Bronchial epithelial cell (primary cell): Measurements from ENCODE around the gene NDNF. TPM values are rescaled to one million over a fixed set of nuclear protein-coding genes. Genes with fewer than 3 reads are reported as not detected.

Experiments used
- DNase-seq: peaks from one replicate; pipeline ENCODE4 v3.0.0-alpha.2; 2010; ENCODE audit warnings: low read depth
- FAIRE-seq: peaks from 2 replicates; lab custom pipeline; 2011; peaks lifted over from hg19 to GRCh38; lab: Jason Lieb, UNC
- H3K27me3 ChIP-seq: 2 replicates; pipeline ENCODE4 v1.5.1; 2011; ENCODE audit warnings: low read length; ENCODE audit not compliant: control insufficient read depth, insufficient read depth
- H3K36me3 ChIP-seq: 2 replicates; pipeline ENCODE4 v1.5.1; 2011; ENCODE audit warnings: low read length; ENCODE audit not compliant: control insufficient read depth, insufficient read depth
- H3K4me3 ChIP-seq: 2 replicates; pipeline ENCODE4 v1.5.1; 2011; ENCODE audit warnings: mild to moderate bottlenecking, low read depth, low read length, control low read depth
- CTCF ChIP-seq: IDR thresholded peaks from 2 replicates; pipeline ENCODE4 v1.5.1; 2011; ENCODE audit warnings: mild to moderate bottlenecking, moderate library complexity, low read length, control low read depth, inconsistent platforms; ENCODE audit not compliant: insufficient read depth, severe bottlenecking
- total RNA-seq: library from RNA; depleted of rRNA; stranded (reverse); fragments of >200 nt; gene quantifications from 2 replicates; pipeline ENCODE4 v1.2.1, GENCODE V29; 2014

The NDNF gene
- not detected in 2 replicates for total RNA-seq

GRCh38 chr4:121072224-121073003 lies at the start of gene NDNF:
Gene NDNF (minus strand): TSS chr4:121072535. CDS start chr4:121045837, 26,698 bp downstream.
- no peak for TF ChIP-seq CTCF
- Histone ChIP-seq H3K36me3 (no peaks in the 10 kb centered on the region), H3K27me3 (peaks cover 28% of the 10 kb centered on the region), H3K4me3 (peak within 1 kb of the TSS; percentile 40)
- no peak for FAIRE-seq
- no peak for DNase-seq

GRCh38 chr4:121119715-121120114 lies 47.4 kb upstream of the NDNF start:
- FAIRE-seq (no peak), DNase-seq (no peak)
- H3K27me3 ChIP-seq = no peaks in the 10 kb centered on the region
- no peak overlapping the region for H3K4me3 ChIP-seq
- no peak for TF ChIP-seq CTCF
- H3K36me3 ChIP-seq = no peaks in the 10 kb centered on the region

- DNase-seq = no peak
- peak; percentile 28 for FAIRE-seq
Measured at GRCh38 chr4:121118344-121118743, 46.0 kb upstream of the NDNF start.

GRCh38 chr4:121114756-121115155 lies 42.4 kb upstream of the NDNF start:
- DNase-seq = no peak
- Histone ChIP-seq H3K36me3 (no peaks in the 10 kb centered on the region), H3K27me3 (no peaks in the 10 kb centered on the region), H3K4me3 (no peak overlapping the region)
- no peak for TF ChIP-seq CTCF
- FAIRE-seq = no peak

More at GRCh38 chr4:121118344-121118743, 46.0 kb upstream of the NDNF start:
- H3K4me3 ChIP-seq = no peak overlapping the region
- no peak for TF ChIP-seq CTCF
- H3K27me3 ChIP-seq = no peaks in the 10 kb centered on the region
- no peaks in the 10 kb centered on the region for H3K36me3 ChIP-seq

- no peaks in the 10 kb centered on the region for H3K36me3 ChIP-seq
- DNase-seq (peak; percentile 4), FAIRE-seq (no peak)
- TF ChIP-seq CTCF = peak; percentile 1
- H3K27me3 ChIP-seq = no peaks in the 10 kb centered on the region
- H3K4me3 ChIP-seq = no peak overlapping the region
Measured at GRCh38 chr4:121112530-121112929, 40.2 kb upstream of the NDNF start.
